Embryonic facial prominence (tissue), 1 donor: Measurements from ENCODE around the gene CTCFL.

Source experiments
- DNase-seq: peaks from one replicate; pipeline ENCODE4 v3.0.0-alpha.2; 2016; ENCODE audit errors: extremely low spot score

Gene CTCFL

GRCh38 chr20:57464642-57465211 is 60.2 kb downstream of the CTCFL start:
- DNase-seq = no peak

GRCh38 chr20:57462781-57463180 is 62.2 kb downstream of the CTCFL start:
- DNase-seq = no peak

- DNase-seq = no peak
These were observed 63.2 kb downstream of the CTCFL start for GRCh38 chr20:57461726-57462125.

- DNase-seq = no peak
These were observed 64.0 kb downstream of the CTCFL start for GRCh38 chr20:57460781-57461465.

- DNase-seq = no peak
These were observed 65.0 kb downstream of the CTCFL start for GRCh38 chr20:57459897-57460296.

GRCh38 chr20:57459278-57459677 is 65.7 kb downstream of the CTCFL start:
- DNase-seq = no peak

GRCh38 chr20:57458400-57459160 is 66.4 kb downstream of the CTCFL start:
- no peak for DNase-seq

GRCh38 chr20:57457243-57458095 is 67.5 kb downstream of the CTCFL start:
- DNase-seq = no peak

- no peak for DNase-seq
These were observed 68.8 kb downstream of the CTCFL start for GRCh38 chr20:57456116-57456515.

GRCh38 chr20:57455386-57455785 is 69.6 kb downstream of the CTCFL start:
- DNase-seq = no peak

GRCh38 chr20:57451795-57452661 is 72.9 kb downstream of the CTCFL start:
- no peak for DNase-seq

GRCh38 chr20:57451431-57451794 is 73.5 kb downstream of the CTCFL start:
- no peak for DNase-seq

GRCh38 chr20:57450931-57451330 is 74.0 kb downstream of the CTCFL start:
- DNase-seq = no peak

- no peak for DNase-seq
These were observed 74.5 kb downstream of the CTCFL start for GRCh38 chr20:57450419-57450818.

GRCh38 chr20:57449398-57450354 is 75.3 kb downstream of the CTCFL start:
- DNase-seq = no peak

GRCh38 chr20:57448764-57449354 is 76.1 kb downstream of the CTCFL start:
- no peak for DNase-seq
